Cerebellar cortex (tissue), 1 donor: ENCODE measurements around the gene MAST4.
A peak's percentile ranks its signal among the peaks of the same experiment; 100 is the strongest.

ENCODE experiments used
- DNase-seq: peaks from one replicate; pipeline ENCODE4 v3.0.0-alpha.2; 2015; ENCODE audit warnings: low spot score

The MAST4 gene

DNA sequence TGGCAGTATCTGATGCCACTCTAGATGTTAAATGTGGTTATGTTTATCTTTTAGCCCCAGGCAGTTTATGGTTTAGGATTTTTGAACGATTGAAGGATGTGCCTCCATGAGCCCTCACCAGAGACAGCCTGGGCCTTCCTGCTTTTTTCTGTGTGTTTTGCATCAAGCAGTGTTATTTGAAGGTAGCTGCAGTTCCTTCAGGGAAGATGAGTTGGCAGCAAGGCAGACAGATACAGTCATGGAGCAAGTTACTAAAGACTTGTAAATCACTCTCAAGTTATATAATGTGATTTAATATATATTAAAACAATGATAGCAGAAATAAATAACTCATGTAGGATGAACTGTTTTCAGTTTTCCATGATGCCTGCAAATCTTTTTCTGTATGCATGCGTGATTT, 395.6 kb downstream of the MAST4 start:
- no peak for DNase-seq

DNA sequence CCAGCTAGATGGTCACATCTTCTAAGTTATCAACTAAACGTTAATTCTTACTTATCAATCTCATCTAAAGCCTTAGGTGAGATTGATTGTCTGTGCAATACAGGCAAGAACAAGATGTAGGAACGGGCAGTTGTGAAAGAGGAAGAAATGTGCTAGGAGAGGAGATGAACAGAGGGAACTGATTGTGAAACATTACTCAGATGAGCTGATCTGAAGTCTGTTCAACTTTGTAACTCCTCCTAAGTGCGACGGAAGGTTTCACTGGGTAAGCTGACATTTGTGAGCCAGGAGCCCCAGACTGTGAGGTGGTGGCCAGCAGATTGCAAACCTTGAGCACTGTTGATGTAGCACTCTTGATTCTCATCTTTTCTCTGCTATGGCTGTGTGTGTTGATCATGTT, 396.4 kb downstream of the MAST4 start:
- DNase-seq = no peak

DNA sequence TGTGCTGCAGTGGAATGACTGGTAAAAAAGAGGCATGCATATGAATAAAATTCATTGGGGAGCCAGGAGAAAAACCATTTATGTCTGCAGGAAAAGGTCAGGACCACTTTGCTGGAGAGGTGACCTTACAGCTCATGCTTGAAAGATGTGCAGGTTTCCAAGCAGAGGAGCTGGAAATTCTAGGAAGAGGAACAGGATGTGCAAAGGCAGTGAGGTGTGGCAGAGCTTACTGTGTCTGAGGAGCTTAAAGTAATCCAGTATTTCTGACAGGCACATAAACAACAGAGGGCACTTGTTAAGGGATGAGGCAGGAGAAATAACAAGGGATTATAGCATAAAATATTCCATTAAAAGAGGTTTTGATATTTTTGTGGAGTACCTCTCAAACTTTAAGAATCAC, 397.3 kb downstream of the MAST4 start:
- no peak for DNase-seq

DNA sequence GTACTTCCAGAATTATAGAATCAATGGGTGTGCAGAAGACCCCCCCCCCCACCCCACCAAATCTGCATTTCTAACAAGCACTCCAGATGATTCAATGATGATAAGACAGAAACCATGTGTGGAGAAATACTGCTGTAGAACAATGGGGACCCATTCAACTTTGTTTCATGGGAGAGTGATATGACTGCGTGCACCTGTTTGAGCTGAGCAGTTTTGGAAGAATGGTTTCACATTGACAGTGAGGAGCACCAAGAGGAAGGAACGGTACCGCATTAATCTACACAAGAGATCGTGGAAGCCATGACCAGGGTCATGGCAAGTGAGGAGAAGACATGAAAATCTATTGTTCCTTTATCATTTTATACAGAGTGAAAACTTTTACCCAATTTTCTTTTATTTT, 397.7 kb downstream of the MAST4 start:
- no peak for DNase-seq

DNA sequence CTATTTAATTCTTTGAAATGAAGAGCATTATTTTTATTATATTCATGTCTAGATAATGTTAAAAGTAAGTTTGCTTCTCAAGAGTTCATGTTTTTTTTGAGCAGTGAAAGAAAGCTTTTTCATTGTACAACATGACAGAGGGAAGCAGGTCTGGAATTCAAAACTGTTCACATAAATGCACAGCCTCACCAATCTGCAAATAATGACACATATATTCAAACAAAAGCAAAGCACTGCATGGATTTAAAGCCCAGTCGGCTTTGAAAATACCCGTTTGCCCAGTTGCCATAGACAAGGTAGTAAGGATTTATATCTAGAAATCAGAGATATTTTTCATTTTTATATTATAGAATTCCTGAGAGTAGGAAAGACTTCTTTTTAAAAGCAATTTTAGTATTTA, 398.6 kb downstream of the MAST4 start:
- DNase-seq = no peak

DNA sequence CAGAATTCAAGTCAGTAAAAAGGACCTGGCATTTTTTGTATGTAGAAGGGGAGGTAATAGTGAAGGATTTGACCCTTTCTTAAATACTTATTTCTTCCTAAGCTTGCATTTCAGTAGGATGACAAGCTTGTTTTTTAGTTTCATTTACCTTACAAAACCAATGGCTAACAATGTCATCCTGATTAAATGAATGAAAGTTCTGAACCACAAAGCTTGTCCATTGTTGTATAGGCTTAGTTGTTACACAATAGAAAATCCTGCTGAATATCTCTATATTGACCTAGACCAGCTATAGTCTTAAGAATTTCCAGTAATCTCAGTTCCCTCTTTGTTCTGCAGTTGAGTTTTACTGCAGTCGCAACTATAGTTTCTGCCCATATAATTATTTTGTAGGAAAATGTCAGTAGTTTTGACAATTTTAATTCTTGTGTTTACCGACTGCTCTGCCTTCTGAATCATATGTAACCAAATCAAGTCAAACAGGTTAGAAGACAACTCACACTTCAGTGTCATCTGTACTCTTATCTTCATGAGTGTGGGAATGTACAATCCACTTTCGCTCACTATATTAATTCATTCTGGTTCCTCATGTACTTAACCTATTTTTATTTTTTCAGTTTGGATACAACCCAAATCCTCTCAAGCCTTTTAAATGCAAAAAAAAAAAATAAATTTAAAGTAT, 404.7 kb downstream of the MAST4 start:
- no peak for DNase-seq

DNA sequence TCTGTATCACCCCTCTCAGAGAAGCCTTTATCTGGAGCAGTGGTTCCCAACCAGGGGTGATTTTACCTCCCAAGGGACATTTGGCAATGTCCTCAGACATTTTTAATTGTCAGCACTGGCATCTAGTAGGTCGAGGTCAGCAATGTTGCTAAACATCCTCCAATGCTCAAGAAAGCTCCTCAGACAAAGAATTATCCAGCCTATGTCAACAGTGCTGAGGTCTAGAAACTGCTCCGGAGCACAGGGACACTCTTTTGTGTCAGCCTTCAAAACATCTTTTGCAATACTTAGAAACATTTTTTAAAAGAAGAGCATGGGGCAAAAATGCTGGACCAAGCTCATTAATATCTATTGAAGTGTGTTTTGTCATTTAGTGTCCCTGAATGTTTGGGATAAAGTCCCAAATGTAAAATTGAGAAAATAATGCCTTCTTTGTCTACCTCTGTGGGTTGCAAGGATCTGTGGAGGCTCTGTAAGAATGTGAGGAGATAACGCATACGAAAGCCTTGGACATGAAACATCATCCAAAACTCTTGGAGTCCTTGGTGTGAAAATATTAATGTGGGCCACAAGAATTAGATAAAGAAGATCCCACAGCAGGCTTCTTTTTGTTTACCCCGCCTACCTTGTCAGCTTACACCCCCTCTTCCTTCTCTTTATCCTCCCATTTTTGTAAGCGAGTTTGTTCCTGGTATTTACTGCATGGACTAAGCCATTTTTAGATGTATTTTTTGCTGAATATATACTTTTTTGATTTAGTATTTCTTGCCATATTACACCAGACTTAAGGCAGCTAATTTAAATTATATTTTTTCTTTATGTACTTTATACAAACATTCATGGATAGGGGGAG, 406.9 kb downstream of the MAST4 start:
- no peak for DNase-seq

DNA sequence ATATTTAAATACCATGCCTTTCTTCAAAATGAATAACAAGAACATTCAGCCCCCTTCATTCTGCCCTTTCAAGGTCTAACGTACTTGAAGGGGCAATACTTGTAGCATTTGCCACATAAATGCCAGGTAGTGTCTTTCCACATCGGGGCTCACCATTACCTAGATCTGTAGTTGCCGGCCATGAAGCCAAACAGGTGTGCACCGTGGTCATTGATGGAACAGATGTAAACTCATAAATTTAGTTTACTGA, 407.4 kb downstream of the MAST4 start:
- DNase-seq = no peak

DNA sequence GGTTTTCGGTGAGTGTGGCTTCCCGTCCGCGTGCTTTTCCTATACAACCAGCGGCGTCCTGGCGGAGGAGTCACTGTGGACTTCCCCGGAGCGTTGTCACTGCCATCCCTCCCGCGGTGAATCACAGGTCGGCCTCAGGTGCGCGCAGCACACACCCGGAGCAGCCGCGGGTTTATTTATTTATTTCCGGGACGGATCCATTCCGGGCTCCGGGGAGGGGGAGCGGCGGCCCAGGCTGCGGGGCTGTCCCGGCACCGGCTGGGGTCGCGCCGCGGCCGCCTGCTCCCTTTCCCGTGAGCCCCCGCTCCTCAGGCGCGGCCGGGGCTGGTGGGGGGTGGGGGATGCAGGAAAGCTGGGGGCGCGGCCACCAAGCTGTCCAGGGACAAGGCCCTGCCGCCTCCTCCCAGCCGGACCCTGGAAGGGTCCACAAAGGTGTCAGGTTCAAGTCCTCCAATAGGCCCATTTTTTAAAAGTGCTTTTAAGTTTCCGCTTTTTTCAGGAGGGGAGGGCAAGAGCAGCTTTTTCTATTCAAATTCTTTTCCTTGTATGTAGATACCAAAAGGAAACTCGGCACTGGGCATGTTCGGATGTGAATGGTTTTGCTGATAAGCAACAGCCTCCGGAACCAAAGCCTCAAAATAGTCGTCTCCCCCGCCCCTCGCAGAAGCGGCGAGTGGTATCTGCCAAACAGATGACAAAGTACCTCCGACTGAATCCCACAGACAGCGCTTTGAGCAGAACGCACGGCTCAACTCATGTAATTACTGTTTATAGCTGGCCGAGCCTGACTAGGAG, 407.9 kb downstream of the MAST4 start:
- peak; percentile 32 for DNase-seq

DNA sequence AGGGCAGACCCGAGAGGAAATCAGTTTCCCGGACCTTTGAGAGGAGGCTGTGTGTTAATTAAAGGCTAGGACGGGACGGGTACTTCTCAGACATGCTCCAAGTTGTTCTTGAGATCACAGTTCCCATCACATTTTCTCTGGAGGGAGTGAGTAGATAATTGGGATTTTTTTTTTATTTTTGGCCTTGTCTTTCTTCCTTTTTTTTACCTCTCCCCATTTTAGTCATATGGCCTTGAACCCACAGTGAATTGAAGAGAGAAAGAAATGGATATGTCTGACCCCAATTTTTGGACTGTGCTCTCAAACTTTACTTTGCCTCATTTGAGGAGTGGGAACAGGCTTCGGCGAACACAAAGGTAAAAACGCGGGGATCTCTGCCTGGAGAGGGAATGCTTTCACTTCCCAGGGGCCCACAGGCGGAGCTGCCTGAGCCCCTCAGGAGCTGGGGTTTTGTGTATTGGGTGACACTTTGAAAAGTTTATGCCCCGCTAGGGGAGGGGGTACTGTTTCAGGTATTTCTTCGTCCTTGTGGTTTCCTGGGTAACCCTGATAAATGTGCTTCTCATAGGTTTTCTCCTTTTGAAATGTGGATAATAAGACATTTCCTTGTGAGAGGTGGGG, 408.6 kb downstream of the MAST4 start:
- DNase-seq = no peak

DNA sequence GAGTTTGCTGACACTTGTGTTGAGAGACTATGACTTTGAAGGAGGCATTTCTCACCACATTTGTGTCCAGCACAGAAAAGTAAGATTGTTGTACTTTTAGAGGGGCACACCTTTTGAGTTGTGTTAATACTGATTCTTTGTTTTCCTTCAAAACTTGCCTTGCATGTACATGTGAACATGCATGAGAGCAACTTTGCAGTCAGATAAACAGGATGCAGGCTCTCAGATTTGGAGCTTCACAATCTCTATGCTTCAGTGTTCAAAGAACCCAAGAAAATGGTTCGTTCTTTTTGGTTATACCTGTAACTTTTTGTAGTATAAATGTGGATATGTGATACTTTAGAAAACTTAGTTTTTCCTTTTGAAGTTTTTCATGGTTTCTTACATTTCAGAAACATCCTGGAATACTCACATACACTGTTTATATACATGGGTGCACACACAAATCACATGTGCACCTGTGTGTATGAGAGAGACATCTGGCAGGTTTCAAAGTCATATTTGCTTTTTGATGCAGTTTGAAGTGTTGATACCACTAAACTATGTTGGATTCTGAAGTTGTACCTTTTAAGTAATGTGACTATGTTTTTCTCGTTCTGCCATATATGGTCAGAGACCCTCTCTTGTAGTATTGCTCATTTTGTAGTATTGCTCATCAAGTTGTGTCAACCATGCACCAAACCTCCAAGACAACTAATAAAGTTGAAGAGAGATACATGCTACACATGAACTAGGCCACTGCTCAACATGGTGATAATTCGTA, 409.7 kb downstream of the MAST4 start:
- DNase-seq = no peak

DNA sequence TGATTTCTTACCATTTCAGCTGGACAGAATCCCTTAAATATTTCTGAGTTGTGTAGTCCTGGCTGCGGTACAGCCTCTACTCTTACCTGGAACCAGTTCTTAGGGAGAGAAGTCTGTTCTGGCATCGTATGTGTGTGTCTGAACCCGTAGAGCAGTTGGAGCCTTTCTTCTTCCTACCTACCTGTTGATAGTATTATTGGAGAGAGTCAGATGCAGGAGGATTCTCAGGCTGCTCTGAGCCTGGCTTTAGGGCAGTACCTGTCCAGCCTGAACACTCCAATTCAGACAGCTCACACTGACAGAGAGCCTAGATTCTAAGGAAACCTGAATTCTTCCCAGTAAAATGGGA, 410.3 kb downstream of the MAST4 start:
- no peak for DNase-seq

DNA sequence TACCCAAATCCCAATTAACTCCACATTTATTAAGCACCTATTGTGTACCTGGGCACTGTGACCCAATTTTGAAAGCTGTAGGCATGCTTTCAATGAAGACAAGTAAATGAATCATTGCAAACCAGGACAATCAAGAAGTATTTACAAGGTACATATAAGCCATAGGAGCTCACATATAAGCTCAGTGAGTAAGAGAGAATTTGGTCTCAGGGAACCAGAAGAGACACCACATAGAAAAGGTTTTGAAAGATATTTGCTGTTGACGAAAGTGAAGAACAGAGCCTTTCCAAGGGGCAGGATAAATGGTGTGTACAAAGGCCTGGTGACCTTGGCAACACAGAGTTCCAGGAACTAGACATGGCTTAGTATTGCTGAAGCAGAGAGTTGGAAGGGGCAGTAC, 412.8 kb downstream of the MAST4 start:
- no peak for DNase-seq

DNA sequence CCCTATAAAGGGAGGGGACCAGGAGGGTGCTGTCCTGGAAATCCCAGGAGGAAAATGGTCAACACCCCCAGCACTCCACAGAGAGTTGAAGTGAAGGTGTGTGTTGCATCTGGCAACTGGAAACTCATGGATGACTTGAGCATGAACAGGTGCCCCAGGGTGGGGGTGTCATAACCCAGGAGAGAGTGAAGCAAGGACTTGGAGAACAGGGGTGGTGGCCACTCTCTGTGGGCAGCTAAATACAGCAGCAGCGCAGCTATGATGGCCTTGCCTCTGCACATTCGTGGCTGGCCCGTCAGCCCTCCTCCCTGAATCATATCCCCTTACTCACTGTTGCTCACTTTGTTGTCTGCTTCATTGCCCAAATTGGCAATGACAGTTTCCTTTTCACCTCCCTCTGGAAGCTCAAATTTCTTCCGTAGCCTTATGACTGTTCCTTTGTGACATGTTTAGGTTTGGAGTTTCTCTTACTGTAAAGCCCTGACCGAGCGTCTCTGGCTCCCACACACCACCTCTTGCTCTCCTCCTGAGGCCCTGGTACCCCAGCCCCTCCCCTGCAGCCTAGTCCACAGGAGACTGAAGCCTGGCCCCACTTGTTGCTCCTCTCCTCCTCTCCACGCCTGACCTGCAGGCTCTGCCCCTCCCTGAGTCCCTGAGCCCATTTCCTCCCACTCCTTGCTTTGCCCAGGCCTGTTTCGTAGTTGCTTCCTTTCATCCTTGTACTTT, 414.7 kb downstream of the MAST4 start:
- no peak for DNase-seq

DNA sequence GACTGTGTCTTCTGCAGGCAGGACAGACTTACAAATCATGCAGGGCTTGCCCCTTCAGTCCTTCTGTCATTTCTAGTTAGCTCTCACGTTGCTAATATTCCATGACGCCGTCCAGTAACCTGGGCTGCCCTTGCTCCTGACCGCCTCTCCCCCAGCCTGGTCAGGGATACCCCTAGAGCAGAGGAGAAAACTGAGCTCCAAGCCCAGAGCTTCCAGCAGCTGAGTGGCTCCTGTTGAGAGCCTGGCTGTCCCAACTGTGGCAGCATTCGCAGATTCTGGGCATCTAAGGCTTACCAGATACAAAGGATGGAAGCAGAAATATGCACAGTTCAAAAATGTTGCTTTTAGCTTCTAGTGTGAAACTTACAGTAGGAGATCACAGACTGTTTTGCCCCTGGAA, 415.2 kb downstream of the MAST4 start:
- DNase-seq = no peak

DNA sequence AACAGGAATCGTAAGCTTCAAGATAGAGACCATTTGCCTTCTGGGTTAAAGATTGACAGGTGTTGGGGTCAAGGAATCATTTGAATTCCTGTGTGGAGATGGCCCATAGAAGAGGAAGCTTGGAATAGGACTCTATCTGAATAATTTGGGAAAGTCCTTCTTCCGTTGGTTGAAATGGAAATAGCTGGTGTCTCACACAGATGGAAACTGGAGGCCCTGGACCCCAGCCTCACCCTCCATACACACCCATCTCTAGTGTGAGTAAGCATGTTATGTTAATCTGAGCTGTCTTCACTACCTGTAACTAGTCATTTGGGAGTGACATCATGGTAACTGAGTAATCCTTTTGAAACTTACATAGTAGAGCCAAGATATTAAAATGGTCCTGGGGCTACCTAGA, 416.0 kb downstream of the MAST4 start:
- no peak for DNase-seq

DNA sequence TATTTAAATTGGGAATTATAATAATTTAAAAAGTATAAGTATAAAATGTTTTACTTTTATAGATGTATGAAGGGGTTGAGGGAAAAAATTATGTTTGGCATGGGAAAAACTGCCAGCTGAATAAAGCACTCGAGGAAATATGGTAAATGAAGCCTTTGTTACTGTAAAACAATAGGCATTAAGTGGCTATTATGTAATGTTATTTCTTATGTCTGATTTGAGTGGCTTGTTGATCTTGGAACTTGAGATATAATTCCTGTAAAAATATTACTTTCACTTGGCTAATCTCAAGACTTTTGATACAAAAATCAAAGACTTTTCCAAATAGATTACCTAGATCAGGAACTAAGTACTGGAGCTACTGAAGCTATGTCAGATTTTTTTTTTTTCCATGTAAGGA, 417.5 kb downstream of the MAST4 start:
- no peak for DNase-seq

DNA sequence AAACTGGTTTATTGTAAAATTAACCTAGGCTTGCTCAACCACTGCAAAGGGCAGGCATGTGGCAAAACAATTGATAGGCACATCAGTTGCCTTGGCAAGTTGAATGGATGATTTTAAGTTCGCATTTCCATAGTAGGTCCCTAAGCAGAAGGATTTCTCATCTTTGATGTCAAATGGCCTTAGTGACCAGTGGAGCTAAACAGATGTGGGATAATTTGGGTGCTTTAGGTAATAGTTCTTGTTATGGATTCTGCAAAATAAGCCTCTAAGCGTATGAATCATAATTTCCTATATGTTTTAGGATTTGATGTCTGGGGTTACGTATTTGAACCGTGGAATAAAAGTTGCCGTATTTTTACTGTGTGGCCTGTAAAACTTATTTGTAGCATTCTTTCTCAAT, 418.0 kb downstream of the MAST4 start:
- DNase-seq = no peak

DNA sequence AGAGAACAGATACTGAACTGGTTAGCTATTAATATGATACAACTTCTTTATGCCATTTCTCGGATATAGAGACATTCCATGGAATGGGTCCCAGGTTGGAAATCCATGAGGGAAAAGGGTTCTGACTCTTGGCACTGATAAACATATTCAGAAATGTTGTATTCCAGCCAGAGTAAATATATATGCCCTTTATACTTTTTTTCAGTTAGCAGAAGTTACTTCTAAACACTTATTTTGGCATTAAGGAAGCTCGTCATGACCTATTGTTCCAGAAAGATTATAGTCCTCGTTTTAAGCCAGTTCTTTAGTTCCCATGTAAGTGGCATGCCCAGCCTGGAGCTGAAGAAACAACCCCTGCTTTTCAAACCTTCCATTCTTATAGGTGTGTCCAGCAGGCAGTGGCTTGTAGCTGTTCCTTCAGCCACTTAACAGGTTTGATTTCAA, 418.8 kb downstream of the MAST4 start:
- no peak for DNase-seq

DNA sequence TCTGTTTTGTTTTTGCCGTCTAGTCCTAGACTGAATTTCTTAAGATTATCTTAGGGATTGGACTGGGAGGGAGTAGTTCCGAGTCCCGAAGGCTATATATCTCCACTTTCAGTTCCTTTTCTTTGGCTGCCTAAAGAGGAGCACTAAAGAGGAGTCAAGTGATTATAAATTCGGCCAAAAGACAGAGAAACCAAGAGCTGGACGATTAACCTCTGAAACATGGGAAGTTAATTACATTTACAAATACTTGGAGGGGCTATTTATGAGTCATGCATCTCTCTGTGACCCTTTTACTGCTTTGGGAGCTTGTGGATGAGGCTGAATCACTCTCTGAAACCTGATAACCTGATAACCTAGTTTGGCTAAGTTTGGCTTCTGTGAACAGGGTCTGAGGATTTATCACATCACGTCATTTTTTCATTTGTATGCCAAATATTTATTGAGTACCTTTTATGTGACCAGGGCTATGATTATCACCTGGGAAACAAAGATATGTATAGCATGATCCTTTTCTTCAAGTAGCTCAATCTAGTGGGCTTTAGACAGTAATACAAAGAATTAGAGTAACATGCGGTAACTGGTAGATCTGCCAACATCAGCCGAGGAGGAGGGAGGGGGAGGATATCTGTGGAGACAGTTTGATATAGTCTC, 419.5 kb downstream of the MAST4 start:
- no peak for DNase-seq
